Endothelial cell of umbilical vein (primary cell): ENCODE data around the gene VSIG10L. TPM values are rescaled to one million over a fixed set of nuclear protein-coding genes. Genes with fewer than 3 reads are reported as not detected.

Source experiments
- BruUV-seq: library from RNA; stranded (reverse); fragments of 400-500 nt; replicated peaks from 2 replicates; lab custom pipeline; 2021; lab: Mats Ljungman, UMichigan
- CTCF ChIA-PET: fragments of 300-600, 350-600 bp; sonication (Branson Sonifier 250); formaldehyde crosslinking; loops from one replicate; lab custom pipeline; 2021; ENCODE audit warnings: antibody characterized with exemption, inconsistent platforms; lab: Charles Lee
- POLR2A ChIA-PET: fragments of 300-600, 350-600 bp; sonication (Branson Sonifier 250); formaldehyde crosslinking; loops from one replicate; lab custom pipeline; 2021; ENCODE audit warnings: antibody characterized with exemption, inconsistent platforms; lab: Charles Lee
- DNase-seq: peaks from one replicate; pipeline ENCODE4 v3.0.0-alpha.2; 2011; ENCODE audit warnings: low read depth, low spot score
- FAIRE-seq: peaks from 2 replicates; lab custom pipeline; 2011; peaks lifted over from hg19 to GRCh38; lab: Jason Lieb, UNC
- H2AFZ ChIP-seq: 2 replicates; pipeline ENCODE4 v1.6.0; 2012; ENCODE audit warnings: low read depth, low read length, control low read depth, inconsistent platforms
- H3K27ac ChIP-seq: 2 replicates; pipeline ENCODE4 v1.5.1; 2011; ENCODE audit warnings: low read depth, mild to moderate bottlenecking, control low read depth, low read length, moderate library complexity; ENCODE audit not compliant: insufficient read depth
- H3K27me3 ChIP-seq, 2 experiments: 2 replicates each; pipeline versions ENCODE4 v1.6.0 to v1.6.1; 2011; ENCODE audit warnings: low read length in 2 of 2, mixed read lengths in 1 of 2; ENCODE audit not compliant: control insufficient read depth in 2 of 2, insufficient read depth in 2 of 2
- H3K36me3 ChIP-seq, 2 experiments: 2 replicates in 1 of 2; 3 replicates in 1 of 2; pipeline ENCODE4 v1.5.1; 2011; ENCODE audit warnings: low read length in 2 of 2, mild to moderate bottlenecking in 1 of 2, moderate library complexity in 1 of 2; ENCODE audit not compliant: control insufficient read depth in 2 of 2, insufficient read depth in 2 of 2; ENCODE audit errors: extremely low read depth in 1 of 2
- H3K4me1 ChIP-seq: 3 replicates; pipeline ENCODE4 v1.5.1; 2011; ENCODE audit warnings: mild to moderate bottlenecking, low read length; ENCODE audit not compliant: control insufficient read depth, insufficient read depth; ENCODE audit errors: extremely low read depth
- H3K4me2 ChIP-seq: 2 replicates; pipeline ENCODE4 v1.6.1; 2011; ENCODE audit warnings: low read length, control low read depth, mixed read lengths; ENCODE audit not compliant: insufficient read depth
- H3K4me3 ChIP-seq, 3 experiments: fragments of 200-600 bp in 1 of 3; sonication (generic), shearing (Covaris generic) in 1 of 3; replicated peaks in 1 of 3; 2 replicates each; pipeline ENCODE4 v1.5.1; 2011 to 2016; ENCODE audit warnings: control low read depth in 3 of 3, low read length in 3 of 3, mild to moderate bottlenecking in 2 of 3, inconsistent platforms in 1 of 3, low read depth in 1 of 3, moderate library complexity in 1 of 3; ENCODE audit not compliant: insufficient read depth in 1 of 3
- H3K79me2 ChIP-seq: 2 replicates; pipeline ENCODE4 v1.6.0; 2012; ENCODE audit warnings: low read length, inconsistent platforms; ENCODE audit not compliant: control insufficient read depth, insufficient read depth
- H3K9ac ChIP-seq: replicated peaks from 2 replicates; pipeline ENCODE3; 2011; ENCODE audit warnings: low read length, control low read depth; ENCODE audit not compliant: insufficient read depth; ENCODE audit errors: extremely low read depth
- H3K9me1 ChIP-seq: replicated peaks from 3 replicates; pipeline ENCODE4 v1.6.0; 2011; ENCODE audit warnings: mild to moderate bottlenecking, low read length; ENCODE audit not compliant: control insufficient read depth, insufficient read depth; ENCODE audit errors: extremely low read depth
- H3K9me3 ChIP-seq: replicated peaks from 2 replicates; pipeline ENCODE4 v1.5.1; 2012; ENCODE audit warnings: low read length, inconsistent platforms; ENCODE audit not compliant: control insufficient read depth, insufficient read depth
- H4K20me1 ChIP-seq: replicated peaks from 2 replicates; pipeline ENCODE3; 2011; ENCODE audit warnings: mild to moderate bottlenecking, low read length; ENCODE audit not compliant: control insufficient read depth, insufficient read depth; ENCODE audit errors: extremely low read depth
- CTCF ChIP-seq, 2 donors: IDR thresholded peaks; 1 replicate in 1 of 2; 2 replicates in 1 of 2; pipeline ENCODE4 v1.5.1; 2011; ENCODE audit warnings: low read length in 2 of 2, mild to moderate bottlenecking in 2 of 2, moderate library complexity in 2 of 2, control low read depth in 1 of 2, inconsistent platforms in 1 of 2, low read depth in 1 of 2; ENCODE audit not compliant: insufficient read depth in 1 of 2; ENCODE audit errors: extremely low read depth in 1 of 2
- EZH2 ChIP-seq: IDR thresholded peaks from 2 replicates; pipeline ENCODE4 v1.6.1; 2012; ENCODE audit warnings: borderline replicate concordance, low read depth, mild to moderate bottlenecking, moderate library complexity, low read length, inconsistent platforms; ENCODE audit not compliant: severe bottlenecking
- FOS ChIP-seq: IDR thresholded peaks from 2 replicates; pipeline ENCODE4 v1.6.1; 2011; ENCODE audit warnings: mild to moderate bottlenecking, low read length, moderate library complexity, borderline replicate concordance; ENCODE audit not compliant: insufficient read depth
- GATA2 ChIP-seq: IDR thresholded peaks from 2 replicates; pipeline ENCODE4 v1.7.0; 2011; ENCODE audit warnings: low read depth, mild to moderate bottlenecking, moderate library complexity, mixed read lengths, low read length; ENCODE audit not compliant: insufficient read length, insufficient read depth
- JUN ChIP-seq: IDR thresholded peaks from 2 replicates; pipeline ENCODE4 v1.6.1; 2011; ENCODE audit warnings: borderline replicate concordance, low read depth; ENCODE audit not compliant: insufficient read length, insufficient read depth
- MAX ChIP-seq: IDR thresholded peaks from 2 replicates; pipeline ENCODE4 v1.6.1; 2011; ENCODE audit not compliant: insufficient read depth, insufficient read length
- MYC ChIP-seq: IDR thresholded peaks from one replicate; pipeline ENCODE4 v1.6.1; 2011; ENCODE audit warnings: mild to moderate bottlenecking, low read depth, low read length
- POLR2A ChIP-seq: IDR thresholded peaks from 2 replicates; pipeline ENCODE4 v1.6.1; 2012; ENCODE audit warnings: low read depth, mild to moderate bottlenecking, control low read depth, low read length
- POLR2AphosphoS5 ChIP-seq: IDR thresholded peaks from 2 replicates; pipeline ENCODE4 v1.6.1; 2012; ENCODE audit warnings: low read depth, mild to moderate bottlenecking, control low read depth, low read length, moderate library complexity; ENCODE audit not compliant: insufficient read depth
- dilution Hi-C: fragments of 300-500 bp; cut with MboI; formaldehyde crosslinking; loops from one replicate; pipeline ENCODE4 v1.15.0; 2019; ENCODE audit warnings: low sequenced_read_pairs; ENCODE audit not compliant: extremely low pct_ligation_motif_present
- intact Hi-C: fragments of 100-400 bp; cut with micrococcal nuclease; formaldehyde crosslinking; loops from one replicate; pipeline ENCODE4 v1.10.0; 2022
- polyA plus RNA-seq, 4 experiments: library from polyadenylated mRNA; depleted of rRNA in 3 of 4; stranded (reverse) in 3 of 4; unstranded in 1 of 4; fragments of >200 nt; gene quantifications; 2 replicates each; pipeline versions ENCODE4 v1.2.1 to v1.2.3, GENCODE V29; 2011 to 2012; ENCODE audit warnings: missing spikeins in 1 of 4
- total RNA-seq: library from RNA; stranded (reverse); gene quantifications from 2 replicates; pipeline ENCODE4 v1.2.3, GENCODE V29; 2021

The VSIG10L gene
- total and polyA plus RNA-seq, 2 donors (not counting 3 experiments of a cell fraction or from before 2014, with no cell fraction given): 0.62 to 0.77 TPM

- DNase-seq (no peak), FAIRE-seq (no peak)
- dilution Hi-C loops: no loop called here
- BruUV-seq: no TSS peak
- H3K27ac ChIP-seq: no peak overlapping the region
- H3K4me3 ChIP-seq: no peak overlapping the region
- no peaks in the 10 kb centered on the region for H3K27me3 ChIP-seq
- H3K4me2 ChIP-seq: no peak overlapping the region
- H3K79me2 ChIP-seq: no peaks in the 10 kb centered on the region
- H3K36me3 ChIP-seq: no peaks in the 10 kb centered on the region
- H2AFZ ChIP-seq: no peak overlapping the region
- H3K4me1 ChIP-seq: peaks cover 8% of the 10 kb centered on the region
- intact Hi-C loops: loop anchor here (2.0 to 5.0 kb wide), 3 partner anchors 231 to 351 kb away; partner anchors contain the start of gene CTU1
- no peaks in the 10 kb centered on the region for H4K20me1 ChIP-seq
- H3K9me1 ChIP-seq: no peaks in the 10 kb centered on the region
- TF ChIP-seq CTCF (IDR thresholded peaks at IDR 0.05; ENCODE audit: extremely low read depth in 1 of 2, insufficient read depth in 1 of 2, low read depth in 1 of 2, low read length in 2 of 2) (no peak), MAX (no peak), JUN (no peak), FOS (no peak), GATA2 (no peak), EZH2 (no peak), POLR2AphosphoS5 (no peak), POLR2A (no peak), MYC (no peak)
- CTCF ChIA-PET: interaction anchor here (0.7 to 1.1 kb wide), 2 partner anchors 70 to 319 kb away, joined by 3 read pairs; no protein-coding TSS in a partner anchor
- H3K9ac ChIP-seq: no peak overlapping the region
- POLR2A ChIA-PET: no interaction called here
- H3K9me3 ChIP-seq: no peaks in the 10 kb centered on the region
Measured at GRCh38 chr19:51337861-51338562, 3.9 kb downstream of the VSIG10L start.
